Hypothalamus (tissue), 51 donors: ENCODE results near the gene LDB2.

Experiments
- DNase-seq, 51 donors: peaks; one replicate each; lab custom pipeline; 2025; lab: John Stamatoyannopoulos, UW

Gene LDB2

GRCh38 chr4:16809064-16809463 lies 89.4 kb downstream of the LDB2 start:
- DNase-seq = no peak

- no peak for DNase-seq
These were observed 91.1 kb downstream of the LDB2 start for GRCh38 chr4:16807355-16807754.

DNA sequence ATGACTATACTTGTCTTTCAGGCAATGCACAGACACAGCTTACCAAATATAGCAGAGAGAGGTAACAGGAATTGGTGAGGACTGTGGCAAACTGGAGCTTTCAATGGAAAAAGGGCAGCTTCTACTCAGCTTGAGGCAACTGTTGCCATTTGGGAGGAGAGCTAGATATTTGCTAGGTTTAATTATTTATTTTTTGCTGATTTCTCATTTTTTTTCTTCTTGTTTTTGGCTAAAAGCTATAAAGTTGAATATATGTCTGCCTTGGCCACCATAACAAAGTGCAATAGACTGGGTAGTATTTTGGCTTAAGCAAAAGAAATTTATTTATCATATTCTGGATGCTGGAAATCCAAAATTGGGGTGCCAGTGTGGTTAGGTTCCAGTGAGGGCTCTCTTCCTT lies 93.9 kb downstream of the LDB2 start:
- DNase-seq = no peak

DNA sequence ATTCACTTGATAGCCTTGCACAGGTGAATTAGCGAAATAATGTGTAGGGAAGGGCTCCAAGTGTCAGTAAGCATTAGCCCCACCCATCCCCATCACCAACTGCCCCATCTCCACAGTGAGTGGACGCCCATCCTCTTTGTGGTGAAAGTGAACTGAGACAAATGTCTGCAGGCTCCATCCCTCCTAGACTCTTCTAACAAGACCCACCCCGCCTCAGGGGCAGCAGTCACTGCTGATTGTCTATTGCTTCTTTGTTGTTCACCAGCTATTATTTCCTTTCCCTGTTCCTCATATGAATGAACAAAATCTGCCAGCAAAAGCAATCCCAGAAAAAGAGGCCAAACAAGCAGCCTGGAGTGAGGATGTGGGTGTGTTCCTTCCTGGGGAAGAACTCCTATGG lies 96.4 kb downstream of the LDB2 start:
- no peak for DNase-seq

DNA sequence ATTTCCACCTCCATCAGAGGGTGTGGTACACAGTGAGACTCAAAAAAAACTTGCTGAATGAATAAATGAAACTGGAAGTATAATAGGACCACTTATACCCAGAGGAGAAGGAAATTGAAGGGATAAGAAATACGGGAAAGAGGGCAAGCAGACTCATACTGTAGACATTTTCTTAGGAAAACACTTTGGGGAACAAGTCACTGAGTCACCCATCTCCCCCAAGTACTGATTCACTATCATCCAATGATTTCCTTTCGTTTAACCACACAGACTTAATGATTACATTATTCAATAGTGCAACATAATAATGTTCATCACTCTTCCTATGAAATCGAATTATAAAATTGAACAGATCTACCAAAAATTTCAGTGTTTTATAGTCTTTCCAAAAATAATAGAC lies 97.1 kb downstream of the LDB2 start:
- no peak for DNase-seq

DNA sequence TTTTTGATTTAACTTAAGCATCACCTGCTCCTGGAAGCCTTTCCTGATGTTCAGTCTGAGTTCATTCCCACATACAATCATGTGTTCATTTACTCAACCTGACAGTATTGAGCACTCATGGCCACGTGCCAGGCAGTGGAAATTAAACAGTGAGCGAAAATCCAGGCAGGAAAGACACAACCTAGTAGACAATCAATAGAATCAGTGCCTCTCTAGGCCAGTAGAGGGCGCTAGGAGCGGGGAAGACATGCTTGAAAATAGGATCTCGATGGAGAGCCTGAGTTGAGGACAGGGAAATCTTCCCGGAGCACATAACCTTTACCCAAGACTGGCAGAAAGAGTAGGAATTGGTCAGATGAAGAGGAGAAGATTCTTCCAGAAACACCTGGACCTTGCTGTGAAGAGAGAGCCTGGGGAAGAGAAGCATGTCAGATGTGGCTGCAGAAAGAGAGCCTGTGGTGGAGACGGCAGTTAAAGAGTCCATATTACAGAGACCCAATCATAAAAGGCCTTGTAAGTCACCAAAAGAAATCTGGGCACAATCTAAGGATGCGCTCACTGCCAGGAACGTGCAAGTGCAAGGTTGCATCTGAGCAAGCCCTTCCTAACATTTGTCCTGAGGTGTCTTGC lies 103.5 kb downstream of the LDB2 start:
- peak in 28 of 51 donors; percentile 2 to 51 (median 10) for DNase-seq

GRCh38 chr4:16791460-16791859 lies 107.0 kb downstream of the LDB2 start:
- DNase-seq = no peak

DNA sequence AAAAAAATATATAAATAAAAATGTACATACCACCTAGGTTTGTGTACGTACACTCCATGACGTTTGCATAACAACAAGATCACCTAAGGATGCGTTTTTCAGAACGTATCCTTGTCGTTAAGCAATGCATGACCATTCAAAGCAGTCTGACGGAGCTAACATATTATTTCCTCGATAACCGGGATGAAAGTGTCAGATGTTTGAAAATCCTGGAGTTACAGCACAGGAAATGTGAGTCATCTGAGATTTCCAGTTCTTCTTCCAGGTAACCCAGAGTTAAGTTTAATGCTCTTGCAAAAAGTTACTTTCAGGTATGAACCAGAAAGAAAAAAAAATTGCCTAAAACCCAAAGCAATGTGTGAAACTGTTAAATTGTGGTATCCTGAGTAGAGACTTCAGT lies 107.9 kb downstream of the LDB2 start:
- DNase-seq = no peak

GRCh38 chr4:16788868-16789267 lies 109.6 kb downstream of the LDB2 start:
- DNase-seq = no peak

DNA sequence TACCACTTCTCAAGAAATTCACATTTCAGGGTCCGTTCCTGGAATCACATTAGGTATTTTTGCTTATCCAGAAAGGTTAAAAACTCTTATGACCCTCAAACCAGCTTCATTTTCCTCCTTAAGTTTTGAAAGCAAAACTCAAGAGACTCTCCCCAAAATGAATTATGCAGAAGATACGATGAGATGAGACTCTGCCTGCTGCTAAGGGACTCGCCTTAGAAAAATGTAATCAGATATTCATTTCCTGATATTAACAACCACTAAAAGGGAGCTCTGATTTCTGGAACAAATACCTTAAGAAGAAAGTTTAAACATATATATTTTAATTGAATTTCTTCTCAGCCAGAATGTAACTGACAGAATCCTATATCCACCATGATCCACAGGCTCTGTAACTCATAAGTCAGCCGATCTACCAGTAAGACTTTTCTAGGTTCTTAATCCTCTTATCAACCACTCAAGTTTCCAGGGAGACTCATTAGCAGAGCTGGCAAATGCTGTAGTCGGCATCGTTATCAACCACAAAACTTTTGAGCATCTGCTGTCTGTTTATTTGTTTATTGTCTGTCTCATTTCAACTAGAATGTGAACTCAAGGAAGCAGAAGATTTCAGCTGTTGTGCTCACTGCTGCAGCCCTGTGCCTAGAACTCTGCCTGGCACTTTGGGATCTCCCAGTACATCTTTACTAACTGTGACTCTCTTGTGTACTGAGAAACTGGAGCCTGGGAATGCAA lies 112.5 kb downstream of the LDB2 start:
- DNase-seq = peak in 1 of 51 donors; percentile 7

DNA sequence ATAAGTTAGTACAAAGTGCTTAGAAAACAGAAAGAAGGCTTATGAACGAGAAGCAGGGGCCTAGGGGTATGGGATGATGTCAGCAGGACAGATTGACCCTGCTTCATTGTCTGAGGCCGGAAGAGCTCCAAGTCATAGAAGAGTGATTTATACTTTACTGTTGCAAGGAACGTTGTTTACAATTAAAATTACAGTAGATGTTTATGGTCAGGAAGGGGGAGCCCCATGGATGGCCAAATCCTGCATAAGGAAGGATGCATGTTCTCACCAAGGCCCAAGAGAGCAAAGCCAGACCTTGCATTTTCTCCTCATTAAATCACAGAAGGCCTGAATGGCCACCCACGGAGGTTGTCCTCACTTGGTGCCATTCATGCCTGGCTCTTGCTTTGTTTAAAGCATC lies 115.3 kb downstream of the LDB2 start:
- no peak for DNase-seq

GRCh38 chr4:16779028-16779675 lies 119.3 kb downstream of the LDB2 start:
- peak in 3 of 51 donors; percentile 1 to 4 (median 2) for DNase-seq

- DNase-seq = no peak
These were observed 120.7 kb downstream of the LDB2 start for GRCh38 chr4:16777726-16778125.

DNA sequence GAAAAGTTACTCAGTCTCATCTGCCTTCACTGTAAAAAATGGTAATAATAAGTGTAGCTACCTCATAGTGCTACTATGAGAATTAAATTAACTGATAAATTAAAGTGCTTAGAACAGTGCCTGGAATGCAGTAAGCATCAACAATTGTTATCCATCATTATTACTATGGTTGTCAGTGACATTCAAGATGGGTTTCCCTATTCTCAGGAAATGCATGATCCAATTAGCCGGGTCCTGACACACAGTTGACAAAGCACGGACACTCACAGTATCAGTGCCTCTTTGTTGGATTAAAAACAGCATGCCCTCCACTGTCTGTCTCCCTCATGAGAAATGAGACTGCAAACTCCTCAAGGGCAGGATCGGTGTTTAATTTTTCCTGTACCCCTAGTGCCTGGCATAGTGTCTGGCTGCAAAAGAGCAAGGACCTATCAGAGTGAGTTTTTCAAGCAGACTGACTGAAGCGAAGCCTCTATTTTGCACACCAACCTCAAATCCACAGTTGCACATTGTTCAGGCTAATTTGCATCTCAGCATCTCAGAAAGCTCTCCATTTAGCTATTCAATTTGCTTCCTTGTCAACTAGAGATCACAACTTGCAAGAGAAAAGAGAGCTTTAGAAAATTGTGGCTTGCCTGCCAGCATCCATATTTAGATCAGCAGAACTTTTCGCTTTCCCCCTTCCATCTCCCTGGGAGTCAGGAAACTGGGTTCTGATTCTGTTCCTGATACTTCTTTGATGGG lies 122.9 kb downstream of the LDB2 start:
- DNase-seq = peak in 2 of 51 donors; percentile 29 to 30

GRCh38 chr4:16772366-16772850 lies 126.0 kb downstream of the LDB2 start:
- no peak for DNase-seq

DNA sequence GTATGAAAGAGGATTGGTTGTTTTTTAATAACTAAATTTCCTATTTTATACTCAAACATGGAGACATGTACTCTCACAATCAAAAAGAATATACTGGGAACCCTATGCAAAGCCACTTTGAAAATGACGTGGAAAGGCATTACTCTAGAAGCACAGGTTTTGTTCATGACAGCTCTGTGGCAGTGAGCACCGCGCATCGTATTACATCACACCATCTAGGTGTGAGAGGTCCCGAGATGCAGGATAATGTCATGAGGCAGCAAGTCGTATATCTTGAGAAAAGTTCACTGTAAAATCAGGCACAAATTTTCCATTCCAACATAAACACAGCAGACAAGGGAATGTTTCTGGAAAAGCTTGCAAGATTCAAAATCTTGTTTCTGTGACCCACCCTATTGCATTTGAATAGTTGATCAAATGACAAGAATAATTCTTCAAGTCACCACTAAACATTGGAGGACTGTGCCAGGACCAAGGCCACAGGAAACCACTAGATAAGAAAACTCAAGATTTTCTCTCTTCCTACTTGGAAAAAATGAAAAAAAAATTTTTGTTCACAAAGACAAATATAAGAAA lies 127.6 kb downstream of the LDB2 start:
- no peak for DNase-seq

GRCh38 chr4:16767861-16768260 lies 130.6 kb downstream of the LDB2 start:
- peak in 1 of 51 donors; percentile 55 for DNase-seq

DNA sequence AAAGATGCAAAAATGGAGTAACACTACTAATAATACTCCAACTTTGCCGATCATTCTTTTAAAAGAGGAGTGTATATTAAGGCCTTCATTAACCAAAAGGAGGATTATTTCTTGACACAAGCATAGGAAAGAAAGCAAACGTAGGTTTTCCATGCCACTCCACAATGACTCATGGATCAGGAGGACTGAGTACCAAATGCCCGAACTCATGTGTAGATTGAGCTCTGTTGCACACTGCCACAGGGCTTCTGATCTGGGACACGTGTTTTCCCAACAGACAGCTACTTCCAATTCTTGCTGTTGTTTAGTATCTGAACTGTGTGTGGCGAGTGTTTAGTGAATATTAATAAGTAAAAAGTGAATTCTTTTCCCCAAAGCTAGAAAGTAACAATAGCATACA lies 131.2 kb downstream of the LDB2 start:
- DNase-seq = peak in 1 of 51 donors; percentile 38

DNA sequence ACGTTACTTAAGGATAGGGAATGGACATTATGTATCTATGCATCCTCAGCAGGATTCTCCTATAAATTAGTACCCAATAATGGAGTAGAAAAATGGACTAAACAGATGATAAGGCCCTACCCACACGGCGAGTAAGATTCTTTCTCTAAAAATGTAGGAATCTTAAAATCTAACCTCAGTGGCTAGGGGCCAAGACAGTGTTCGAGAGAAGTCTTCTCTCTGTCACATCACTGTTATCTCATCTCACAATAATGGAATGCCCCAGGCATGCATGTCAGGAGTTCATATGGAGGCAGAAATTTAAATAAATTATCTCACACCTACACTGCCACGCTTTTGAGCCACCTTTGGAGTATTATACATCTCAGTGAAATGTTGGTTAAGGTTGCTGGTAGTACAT lies 132.9 kb downstream of the LDB2 start:
- no peak for DNase-seq

DNA sequence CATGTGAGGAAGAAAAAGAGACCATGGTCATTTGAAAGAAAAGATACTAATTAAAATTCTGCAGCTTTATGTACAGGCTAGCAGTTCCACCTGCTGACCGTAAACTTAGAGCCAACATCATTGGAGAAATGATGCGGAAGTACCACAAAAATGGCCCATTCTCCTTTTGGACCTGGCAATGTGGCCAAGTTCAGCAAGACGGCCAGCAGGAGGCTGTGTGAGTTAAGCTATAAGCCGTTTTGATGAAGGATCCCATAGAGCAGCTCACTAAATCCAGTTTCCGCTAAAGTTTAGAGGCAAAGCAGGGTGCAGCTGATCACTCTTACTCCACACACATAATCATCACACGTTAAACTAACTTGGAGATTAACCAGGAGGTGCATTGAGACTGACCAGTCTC lies 133.8 kb downstream of the LDB2 start:
- DNase-seq = peak in 2 of 51 donors; percentile 4 to 23
